Activated B cell treated with CpG ODN at 0.5 μM for 24 hours (primary cell): ENCODE data around the gene NCOR1. TPM values are rescaled to one million over a fixed set of nuclear protein-coding genes. Genes with fewer than 3 reads are reported as not detected.
"Not testable (repeated sequence)": the region's sequence is repeated elsewhere in the genome, so short reads cannot be mapped to it uniquely, and the experiment has no call there.

Experiments
- ATAC-seq: fragments of 200-7000 bp; cut with Tn5 transposase; one replicate; pipeline ENCODE4 v1.10.0; 2021; ENCODE audit warnings: low read depth, mild to moderate bottlenecking, moderate library complexity
- CTCF ChIA-PET: fragments of 350-600 bp; sonication (Branson Sonifier 250); formaldehyde crosslinking; loops from one replicate; lab custom pipeline; 2021; ENCODE audit warnings: antibody characterized with exemption; lab: Charles Lee
- POLR2A ChIA-PET: fragments of 350-600 bp; sonication (Branson Sonifier 250); formaldehyde crosslinking; loops from one replicate; lab custom pipeline; 2021; ENCODE audit warnings: antibody characterized with exemption; lab: Charles Lee
- DNase-seq: peaks from one replicate; pipeline ENCODE4 v3.0.0; 2022
- H3K27ac Mint-ChIP-seq: one replicate; pipeline ENCODE4 v1.8.0; 2020; ENCODE audit warnings: mixed read lengths
- H3K27me3 Mint-ChIP-seq: one replicate; pipeline ENCODE4 v1.8.0; 2021; ENCODE audit warnings: mixed read lengths
- H3K36me3 Mint-ChIP-seq: one replicate; pipeline ENCODE4 v1.8.0; 2021; ENCODE audit warnings: low read depth, mixed read lengths
- H3K4me1 Mint-ChIP-seq: one replicate; pipeline ENCODE4 v1.8.0; 2021; ENCODE audit warnings: mixed read lengths
- H3K4me3 Mint-ChIP-seq: one replicate; pipeline ENCODE4 v1.8.0; 2020; ENCODE audit warnings: mild to moderate bottlenecking, mixed read lengths
- H3K9me3 Mint-ChIP-seq: one replicate; pipeline ENCODE4 v1.8.0; 2020; ENCODE audit warnings: mixed read lengths
- intact Hi-C: fragments of 100-400 bp; cut with micrococcal nuclease; formaldehyde crosslinking; loops from one replicate; pipeline ENCODE4 v1.15.1; 2024
- total RNA-seq: library from RNA; stranded (reverse); gene quantifications from 2 replicates; pipeline ENCODE4 v1.2.3, GENCODE V29; 2022
- TF ChIP-seq, protein P1 (sequence below): fragments of 200-600 bp; IDR thresholded peaks from one replicate; pipeline ENCODE4 v1.8.0; 2022; ENCODE audit warnings: antibody characterized with exemption, mild to moderate bottlenecking

The NCOR1 gene
- total RNA-seq, 1 donor from 2014 or later: 188 TPM

DNA sequence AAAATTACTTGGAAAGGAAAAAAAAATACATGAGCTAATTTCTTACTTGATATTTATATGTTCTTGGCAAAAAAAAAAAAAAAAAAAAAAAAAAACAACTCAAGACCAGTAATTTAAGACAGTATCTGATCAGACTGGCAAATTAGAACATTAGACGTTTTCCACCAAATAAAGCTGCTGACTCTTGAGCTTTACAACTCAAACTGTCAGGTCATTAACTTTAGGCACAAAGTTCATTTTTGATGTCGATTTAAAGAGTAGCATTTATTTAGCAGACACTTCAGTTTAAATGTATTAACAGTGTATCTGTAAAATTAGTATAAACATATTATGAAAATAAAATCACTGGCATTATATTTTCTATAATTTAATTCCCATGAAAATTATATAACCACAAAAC, 66.7 kb downstream of the NCOR1 start:
- intact Hi-C loops: no loop called here
- H3K27ac Mint-ChIP-seq: no peak overlapping the region
- DNase-seq (no peak), ATAC-seq (no peak)
- H3K27me3 Mint-ChIP-seq: no peaks in the 10 kb centered on the region
- H3K36me3 Mint-ChIP-seq: peaks cover 74% of the 10 kb centered on the region
- CTCF ChIA-PET: interaction anchor here (0.7 kb wide), 1 partner anchor 892 kb away, joined by 3 read pairs; no protein-coding TSS in a partner anchor
- TF ChIP-seq, protein P1, sequence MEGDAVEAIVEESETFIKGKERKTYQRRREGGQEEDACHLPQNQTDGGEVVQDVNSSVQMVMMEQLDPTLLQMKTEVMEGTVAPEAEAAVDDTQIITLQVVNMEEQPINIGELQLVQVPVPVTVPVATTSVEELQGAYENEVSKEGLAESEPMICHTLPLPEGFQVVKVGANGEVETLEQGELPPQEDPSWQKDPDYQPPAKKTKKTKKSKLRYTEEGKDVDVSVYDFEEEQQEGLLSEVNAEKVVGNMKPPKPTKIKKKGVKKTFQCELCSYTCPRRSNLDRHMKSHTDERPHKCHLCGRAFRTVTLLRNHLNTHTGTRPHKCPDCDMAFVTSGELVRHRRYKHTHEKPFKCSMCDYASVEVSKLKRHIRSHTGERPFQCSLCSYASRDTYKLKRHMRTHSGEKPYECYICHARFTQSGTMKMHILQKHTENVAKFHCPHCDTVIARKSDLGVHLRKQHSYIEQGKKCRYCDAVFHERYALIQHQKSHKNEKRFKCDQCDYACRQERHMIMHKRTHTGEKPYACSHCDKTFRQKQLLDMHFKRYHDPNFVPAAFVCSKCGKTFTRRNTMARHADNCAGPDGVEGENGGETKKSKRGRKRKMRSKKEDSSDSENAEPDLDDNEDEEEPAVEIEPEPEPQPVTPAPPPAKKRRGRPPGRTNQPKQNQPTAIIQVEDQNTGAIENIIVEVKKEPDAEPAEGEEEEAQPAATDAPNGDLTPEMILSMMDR: no peak
- POLR2A ChIA-PET: interaction anchor here (0.9 kb wide), 1 partner anchor 232 kb away, joined by 5 read pairs; the partner anchor contains the start of gene UBB
- no peaks in the 10 kb centered on the region for H3K4me1 Mint-ChIP-seq
- peaks cover 4% of the 10 kb centered on the region for H3K9me3 Mint-ChIP-seq
- no peak overlapping the region for H3K4me3 Mint-ChIP-seq

DNA sequence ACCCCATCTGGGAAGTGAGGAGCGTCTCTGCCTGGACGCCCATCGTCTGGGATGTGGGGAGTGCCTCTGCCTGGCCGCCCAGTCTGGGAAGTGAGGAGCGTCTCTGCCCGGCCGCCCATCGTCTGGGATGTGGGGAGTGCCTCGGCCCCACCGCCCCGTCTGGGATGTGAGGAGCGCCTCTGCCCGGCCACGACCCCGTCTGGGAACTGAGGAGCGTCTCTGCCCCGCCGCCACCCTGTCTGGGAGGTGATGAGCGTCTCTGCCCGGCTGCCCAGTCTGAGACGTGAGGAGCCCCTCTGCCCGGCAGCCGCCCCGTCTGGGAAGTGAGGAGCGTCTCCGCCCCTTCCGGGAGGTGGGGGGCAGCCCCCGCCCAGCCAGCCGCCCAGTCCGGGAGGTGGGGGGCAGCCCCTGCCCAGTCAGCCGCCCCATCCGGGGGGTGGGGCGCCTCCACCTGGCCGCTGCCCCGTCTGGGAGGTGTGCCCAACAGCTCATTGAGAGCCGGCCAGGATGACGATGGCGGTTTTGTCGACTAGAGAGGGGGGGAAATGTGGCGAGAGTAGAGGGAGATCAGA, 69.9 kb downstream of the NCOR1 start:
- ATAC-seq, H3K4me1 Mint-ChIP-seq, CTCF ChIA-PET, H3K4me3 Mint-ChIP-seq, DNase-seq, H3K27ac Mint-ChIP-seq, POLR2A ChIA-PET, H3K9me3 Mint-ChIP-seq, H3K27me3 Mint-ChIP-seq, intact Hi-C loops: not testable (repeated sequence)
- H3K36me3 Mint-ChIP-seq: peaks cover 76% of the 10 kb centered on the region

DNA sequence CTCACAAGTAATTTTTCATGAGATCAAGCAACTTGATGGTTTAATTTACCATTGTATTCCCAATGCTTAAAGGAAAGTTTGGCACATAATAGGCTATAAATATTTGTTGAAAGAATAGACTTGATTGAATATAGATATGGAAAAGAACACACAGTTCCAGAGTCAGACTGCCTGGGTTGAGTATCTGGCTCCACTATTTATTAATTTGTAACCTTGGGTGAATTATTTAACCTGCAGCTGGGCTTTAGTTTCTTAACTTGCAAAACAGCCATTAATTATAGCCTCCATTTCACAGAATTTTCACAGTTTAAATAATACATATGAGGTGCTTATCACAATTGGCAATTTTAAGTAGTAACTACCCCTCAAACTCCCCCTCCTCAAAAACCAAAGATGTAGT, 73.6 kb downstream of the NCOR1 start:
- ATAC-seq (no peak), DNase-seq (no peak)
- intact Hi-C loops: no loop called here
- no peak overlapping the region for H3K4me3 Mint-ChIP-seq
- no peak overlapping the region for H3K27ac Mint-ChIP-seq
- ChIA-PET POLR2A (no interaction called here), CTCF (no interaction called here)
- H3K36me3 Mint-ChIP-seq: peaks cover 74% of the 10 kb centered on the region
- H3K4me1 Mint-ChIP-seq: no peaks in the 10 kb centered on the region
- H3K9me3 Mint-ChIP-seq: no peaks in the 10 kb centered on the region
- TF ChIP-seq, protein P1: no peak
- H3K27me3 Mint-ChIP-seq: no peaks in the 10 kb centered on the region

DNA sequence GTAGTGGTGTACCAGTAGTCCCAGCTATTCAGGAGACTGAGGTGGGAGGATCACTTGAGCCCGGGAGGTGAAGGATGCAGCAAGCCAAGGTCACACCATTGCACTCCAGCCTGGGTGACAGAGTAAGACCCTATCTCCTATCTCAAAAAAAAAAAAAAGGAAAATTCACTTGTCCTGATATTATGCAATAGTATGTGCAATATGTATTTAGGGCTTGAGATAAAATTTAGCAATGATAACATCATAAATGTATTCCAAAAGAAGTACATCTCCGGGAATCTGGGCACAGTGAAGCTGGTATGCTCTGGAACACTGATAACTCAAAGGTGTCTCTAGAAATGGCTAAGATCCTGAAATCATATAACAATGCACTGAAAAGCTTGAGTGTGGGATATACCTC, 74.5 kb downstream of the NCOR1 start:
- Mint-ChIP-seq H3K27me3 (no peaks in the 10 kb centered on the region), H3K36me3 (peaks cover 72% of the 10 kb centered on the region), H3K9me3 (no peaks in the 10 kb centered on the region), H3K4me3 (no peak overlapping the region), H3K27ac (no peak overlapping the region), H3K4me1 (no peaks in the 10 kb centered on the region)
- DNase-seq: no peak
- POLR2A ChIA-PET: no interaction called here
- TF ChIP-seq, protein P1: no peak
- no peak for ATAC-seq
- intact Hi-C loops: no loop called here
- CTCF ChIA-PET: no interaction called here

DNA sequence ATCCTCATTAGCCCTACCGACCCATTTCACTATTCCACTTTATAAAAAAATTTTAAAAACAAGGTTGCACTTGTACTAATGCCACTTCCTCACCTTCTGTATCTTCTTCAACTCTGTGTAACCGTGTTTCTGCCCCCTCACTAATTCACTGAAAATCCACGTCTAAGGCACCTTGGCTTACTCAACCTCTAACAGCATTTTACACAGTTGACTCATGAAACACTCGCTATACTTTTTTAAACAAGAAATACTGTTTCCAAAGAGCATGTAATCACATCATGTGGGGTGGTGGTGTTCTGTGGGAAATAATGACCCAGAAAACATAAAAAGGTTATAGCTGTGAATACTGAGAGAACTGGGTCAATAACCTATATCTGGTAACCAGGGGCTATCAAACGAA, 79.9 kb downstream of the NCOR1 start:
- intact Hi-C loops: no loop called here
- peaks cover 67% of the 10 kb centered on the region for H3K36me3 Mint-ChIP-seq
- no peak overlapping the region for H3K4me3 Mint-ChIP-seq
- CTCF ChIA-PET: no interaction called here
- H3K4me1 Mint-ChIP-seq: no peaks in the 10 kb centered on the region
- ATAC-seq (no peak), DNase-seq (no peak)
- H3K9me3 Mint-ChIP-seq: no peaks in the 10 kb centered on the region
- POLR2A ChIA-PET: no interaction called here
- H3K27ac Mint-ChIP-seq: no peak overlapping the region
- TF ChIP-seq, protein P1: no peak
- H3K27me3 Mint-ChIP-seq: no peaks in the 10 kb centered on the region

DNA sequence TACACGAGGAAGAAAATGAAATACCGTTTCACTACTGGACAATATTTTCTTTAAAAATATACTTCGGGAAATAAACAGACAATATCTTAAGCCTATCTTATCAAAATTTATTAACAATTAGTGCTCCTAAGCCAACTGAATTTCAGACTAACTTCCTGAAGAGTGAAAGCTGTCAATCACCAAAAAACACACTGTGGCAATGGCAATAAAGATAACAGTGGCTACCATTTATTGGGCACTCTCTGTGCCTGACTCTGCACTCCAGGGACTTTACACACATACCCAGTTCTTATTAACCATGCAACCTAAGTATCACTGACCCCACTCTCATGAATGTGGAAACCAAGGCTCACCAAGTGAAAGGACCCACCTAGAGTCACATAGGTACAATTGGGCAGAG, 83.7 kb downstream of the NCOR1 start:
- H3K4me3 Mint-ChIP-seq: no peak overlapping the region
- H3K27ac Mint-ChIP-seq: no peak overlapping the region

More for the DNA sequence above, 83.7 kb downstream of the NCOR1 start:
- Mint-ChIP-seq H3K36me3 (peaks cover 62% of the 10 kb centered on the region), H3K27me3 (no peaks in the 10 kb centered on the region), H3K4me1 (no peaks in the 10 kb centered on the region), H3K9me3 (no peaks in the 10 kb centered on the region)
- ChIA-PET CTCF (no interaction called here), POLR2A (no interaction called here)
- intact Hi-C loops: no loop called here
- TF ChIP-seq, protein P1: no peak
- ATAC-seq (no peak), DNase-seq (no peak)
